Mesenchymal stem cell (in vitro differentiated cells and primary cell): Measurements from ENCODE around the gene RFNG.
A peak's percentile ranks its signal among the peaks of the same experiment; 100 is the strongest.

ENCODE experiments used
- DNase-seq: peaks from one replicate; pipeline ENCODE4 v3.0.0-alpha.2; 2013
- H2AFZ ChIP-seq: one replicate; pipeline ENCODE4 v1.6.1; 2013; ENCODE audit warnings: low read depth, mild to moderate bottlenecking, control low read depth, inconsistent platforms, low read length, moderate library complexity
- H2AK5ac ChIP-seq: 2 replicates; pipeline ENCODE4 v1.6.1; 2013; ENCODE audit warnings: low read length, moderate library complexity, mild to moderate bottlenecking, inconsistent platforms; ENCODE audit not compliant: severe bottlenecking
- H2BK120ac ChIP-seq: one replicate; pipeline ENCODE4 v1.6.1; 2013; ENCODE audit warnings: low read depth, mild to moderate bottlenecking, inconsistent platforms, low read length, moderate library complexity
- H2BK12ac ChIP-seq, 2 experiments: one replicate each; pipeline ENCODE4 v1.6.1; 2013; ENCODE audit warnings: inconsistent platforms in 2 of 2, low read length in 2 of 2, mild to moderate bottlenecking in 2 of 2, moderate library complexity in 2 of 2, control low read depth in 1 of 2
- H2BK15ac ChIP-seq: one replicate; pipeline ENCODE4 v1.6.1; 2013; ENCODE audit warnings: mild to moderate bottlenecking, low read depth, inconsistent platforms; ENCODE audit not compliant: poor library complexity, severe bottlenecking
- H2BK5ac ChIP-seq: 2 replicates; pipeline ENCODE4 v1.6.1; 2013; ENCODE audit warnings: low read depth, mild to moderate bottlenecking, low read length, control low read depth, inconsistent platforms; ENCODE audit not compliant: poor library complexity, severe bottlenecking
- H3K14ac ChIP-seq, 2 experiments: one replicate each; pipeline ENCODE4 v1.6.1; 2013; ENCODE audit warnings: inconsistent platforms in 2 of 2, low read length in 2 of 2, control low read depth in 1 of 2, mild to moderate bottlenecking in 1 of 2, moderate library complexity in 1 of 2
- H3K18ac ChIP-seq, 2 experiments: one replicate each; pipeline ENCODE4 v1.6.1; 2013; ENCODE audit warnings: inconsistent platforms in 2 of 2, low read length in 2 of 2, control low read depth in 1 of 2, low read depth in 1 of 2, mild to moderate bottlenecking in 1 of 2
- H3K23ac ChIP-seq, 2 experiments: one replicate each; pipeline ENCODE4 v1.6.1; 2013; ENCODE audit warnings: inconsistent platforms in 2 of 2, low read length in 2 of 2, mild to moderate bottlenecking in 2 of 2, moderate library complexity in 2 of 2, control low read depth in 1 of 2
- H3K27ac ChIP-seq: 2 replicates; pipeline ENCODE4 v1.5.1; 2013; ENCODE audit warnings: mild to moderate bottlenecking, moderate library complexity, low read length, control low read depth, inconsistent platforms; ENCODE audit not compliant: poor library complexity, severe bottlenecking
- H3K27me3 ChIP-seq, 2 experiments: 2 replicates each; pipeline versions ENCODE4 v1.6.1 to v1.7.0; 2013; ENCODE audit warnings: low read length in 2 of 2, mild to moderate bottlenecking in 2 of 2, moderate library complexity in 2 of 2, control low read depth in 1 of 2, inconsistent platforms in 1 of 2; ENCODE audit not compliant: control insufficient read depth in 1 of 2, insufficient read depth in 1 of 2
- H3K36me3 ChIP-seq, 2 experiments: 2 replicates each; pipeline versions ENCODE4 v1.6.1 to v1.7.0; 2013; ENCODE audit warnings: low read length in 2 of 2, control low read depth in 1 of 2, inconsistent platforms in 1 of 2, low read depth in 1 of 2, mild to moderate bottlenecking in 1 of 2; ENCODE audit not compliant: insufficient read depth in 2 of 2, control insufficient read depth in 1 of 2
- H3K4ac ChIP-seq, 2 experiments: one replicate each; pipeline ENCODE4 v1.6.1; 2013; ENCODE audit warnings: inconsistent platforms in 2 of 2, low read length in 2 of 2, mild to moderate bottlenecking in 2 of 2, moderate library complexity in 2 of 2, control low read depth in 1 of 2, low read depth in 1 of 2
- H3K4me1 ChIP-seq: 2 replicates; pipeline ENCODE4 v1.6.1; 2013; ENCODE audit warnings: low read depth, low read length, control low read depth; ENCODE audit not compliant: control insufficient read depth, insufficient read depth
- H3K4me2 ChIP-seq: 2 replicates; pipeline ENCODE4 v1.6.1; 2013; ENCODE audit warnings: low read length, mild to moderate bottlenecking, inconsistent platforms; ENCODE audit not compliant: poor library complexity, severe bottlenecking
- H3K4me3 ChIP-seq, 2 experiments: 2 replicates each; pipeline versions ENCODE4 v1.5.1 to v1.7.0; 2013; ENCODE audit warnings: low read length in 2 of 2, mild to moderate bottlenecking in 2 of 2, control low read depth in 1 of 2, low read depth in 1 of 2; ENCODE audit not compliant: insufficient read depth in 1 of 2
- H3K79me1 ChIP-seq: replicated peaks from 2 replicates; pipeline ENCODE4 v1.6.1; 2013; ENCODE audit warnings: mild to moderate bottlenecking, control low read depth, low read length, inconsistent platforms; ENCODE audit not compliant: poor library complexity, severe bottlenecking
- H3K9ac ChIP-seq: 2 replicates; pipeline ENCODE4 v1.7.0; 2013; ENCODE audit warnings: mild to moderate bottlenecking, low read length, moderate library complexity
- H3K9me3 ChIP-seq: 2 replicates; pipeline ENCODE4 v1.7.0; 2013; ENCODE audit warnings: mild to moderate bottlenecking, low read length; ENCODE audit not compliant: control insufficient read depth
- H4K8ac ChIP-seq: one replicate; pipeline ENCODE4 v1.6.1; 2013; ENCODE audit warnings: inconsistent platforms, mild to moderate bottlenecking, low read length, moderate library complexity
- H4K91ac ChIP-seq: one replicate; pipeline ENCODE4 v1.6.1; 2013; ENCODE audit warnings: mild to moderate bottlenecking, low read length, inconsistent platforms
- WGBS: methylation state at CpG from one replicate; pipeline ENCODE4 v1.1.7; 2013; ENCODE audit warnings: mixed read lengths; 5-methylcytosine and 5-hydroxymethylcytosine counted together

The RFNG gene

DNA sequence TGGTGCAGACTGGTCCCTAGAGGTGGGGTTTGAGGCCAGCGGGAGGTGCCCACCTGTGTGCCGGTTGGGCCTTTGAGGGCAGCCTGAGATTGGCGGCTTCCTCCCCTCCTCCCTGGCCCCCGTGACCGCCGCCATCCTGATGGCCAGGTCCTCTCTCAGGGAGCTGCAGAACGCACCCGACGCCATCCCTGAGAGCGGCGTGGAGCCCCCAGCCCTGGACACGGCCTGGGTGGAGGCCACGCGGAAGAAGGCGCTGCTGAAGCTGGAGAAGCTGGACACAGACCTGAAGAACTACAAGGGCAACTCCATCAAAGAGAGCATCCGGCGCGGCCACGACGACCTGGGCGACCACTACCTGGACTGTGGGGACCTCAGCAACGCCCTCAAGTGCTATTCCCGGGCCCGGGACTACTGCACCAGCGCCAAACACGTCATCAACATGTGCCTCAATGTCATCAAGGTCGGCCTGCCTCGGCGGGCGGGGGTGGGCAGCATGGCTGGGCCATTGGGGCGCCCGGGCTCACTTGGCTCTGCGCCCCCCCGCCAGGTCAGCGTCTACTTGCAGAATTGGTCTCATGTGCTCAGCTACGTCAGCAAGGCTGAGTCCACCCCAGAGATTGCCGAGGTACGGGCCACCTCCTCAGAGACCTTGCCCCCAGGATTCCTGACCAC, 2.9 kb upstream of the RFNG start:
- H3K9me3 ChIP-seq = no peaks in the 10 kb centered on the region
- WGBS = 97% methylated on average over 38 of the region's 38 CpGs

GRCh38 chr17:82053556-82054263, 2.1 kb upstream of the RFNG start:
- Histone ChIP-seq H3K79me1 (peaks cover 52% of the 10 kb centered on the region), H3K4me3 (peak overlapping the region in 1 of 2 experiments; percentile 85), H3K9me3 (no peaks in the 10 kb centered on the region), H2AK5ac (no peak overlapping the region), H2BK15ac (no peak overlapping the region), H2AFZ (no peak overlapping the region), H4K91ac (peak overlapping the region; percentile 36), H2BK120ac (no peak overlapping the region), H2BK12ac (no peak overlapping the region), H4K8ac (no peak overlapping the region), H3K4me2 (no peak overlapping the region), H3K27ac (no peak overlapping the region), H3K27me3 (no peaks in the 10 kb centered on the region), H3K14ac (no peak overlapping the region), H3K4me1 (peaks cover 37% of the 10 kb centered on the region), H3K4ac (no peak overlapping the region), H3K36me3 (peaks cover 64 to 79% of the 10 kb centered on the region in 2 experiments), H2BK5ac (no peak overlapping the region), H3K18ac (no peak overlapping the region), H3K9ac (peak overlapping the region; percentile 85), H3K23ac (no peak overlapping the region)
- no peak for DNase-seq
- 98% methylated on average over 28 of the region's 28 CpGs for WGBS

More for the DNA sequence above, 2.9 kb upstream of the RFNG start:
- Histone ChIP-seq H4K91ac (no peak overlapping the region), H2BK12ac (no peak overlapping the region), H3K14ac (no peak overlapping the region), H3K27me3 (no peaks in the 10 kb centered on the region), H3K79me1 (peaks cover 49% of the 10 kb centered on the region), H3K23ac (no peak overlapping the region), H3K4me3 (no peak overlapping the region), H3K9ac (no peak overlapping the region), H4K8ac (no peak overlapping the region), H2AFZ (no peak overlapping the region), H2AK5ac (no peak overlapping the region), H2BK5ac (no peak overlapping the region), H3K4me1 (peaks cover 38% of the 10 kb centered on the region), H2BK120ac (no peak overlapping the region), H3K4ac (no peak overlapping the region), H2BK15ac (no peak overlapping the region), H3K18ac (no peak overlapping the region), H3K27ac (no peak overlapping the region), H3K36me3 (peaks cover 63 to 79% of the 10 kb centered on the region in 2 experiments), H3K4me2 (no peak overlapping the region)
- no peak for DNase-seq

- Histone ChIP-seq H4K8ac (no peak overlapping the region), H3K4me1 (peaks cover 37% of the 10 kb centered on the region), H3K27me3 (no peaks in the 10 kb centered on the region), H3K79me1 (peaks cover 54% of the 10 kb centered on the region), H2BK120ac (no peak overlapping the region), H2BK12ac (no peak overlapping the region), H3K36me3 (peaks cover 65 to 79% of the 10 kb centered on the region in 2 experiments), H3K4ac (no peak overlapping the region), H2AFZ (no peak overlapping the region), H3K27ac (no peak overlapping the region), H3K4me2 (peak overlapping the region; percentile 88), H3K14ac (no peak overlapping the region), H3K18ac (no peak overlapping the region), H3K23ac (no peak overlapping the region), H2BK15ac (no peak overlapping the region), H2BK5ac (no peak overlapping the region), H4K91ac (no peak overlapping the region), H3K4me3 (peak overlapping the region in 1 of 2 experiments; percentile 85), H3K9me3 (no peaks in the 10 kb centered on the region), H3K9ac (peak overlapping the region; percentile 85), H2AK5ac (no peak overlapping the region)
- 94% methylated on average over 19 of the region's 19 CpGs for WGBS
- no peak for DNase-seq
These were observed 1.5 kb upstream of the RFNG start for GRCh38 chr17:82053130-82053529.

DNA sequence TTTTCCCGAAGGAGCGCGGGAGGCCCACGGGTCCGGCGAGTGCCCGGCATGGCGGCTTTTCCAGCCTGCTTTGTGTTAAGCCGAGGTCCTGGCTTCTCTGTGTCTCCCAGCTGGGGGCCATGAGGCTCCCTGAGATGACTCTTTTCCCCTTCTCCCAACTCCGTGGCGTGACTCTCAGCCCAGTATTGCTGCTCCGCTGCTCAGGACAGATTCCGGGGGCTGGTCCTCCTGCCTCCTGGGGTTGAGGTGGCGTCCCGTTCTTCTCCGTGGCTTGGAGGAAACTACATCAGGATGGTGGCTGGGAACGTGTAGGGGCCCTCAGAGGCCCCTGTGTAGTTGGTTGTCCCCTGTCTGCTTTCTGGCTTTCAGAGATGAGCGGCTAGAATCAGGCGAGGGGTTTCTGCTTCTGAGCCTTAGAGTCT, 1.0 kb upstream of the RFNG start:
- H3K9ac ChIP-seq = peak overlapping the region; percentile 85
- no peak overlapping the region for H3K27ac ChIP-seq
- no peak overlapping the region for H4K91ac ChIP-seq
- no peak overlapping the region for H2BK12ac ChIP-seq
- 34% methylated on average over 19 of the region's 19 CpGs for WGBS
- H3K4me3 ChIP-seq = peak overlapping the region; percentile 85 to 89
- no peaks in the 10 kb centered on the region for H3K9me3 ChIP-seq
- H3K18ac ChIP-seq = no peak overlapping the region
- no peak overlapping the region for H3K14ac ChIP-seq
- H3K4ac ChIP-seq = no peak overlapping the region
- H4K8ac ChIP-seq = no peak overlapping the region
- no peak for DNase-seq
- H3K79me1 ChIP-seq = peaks cover 54% of the 10 kb centered on the region
- H3K27me3 ChIP-seq = no peaks in the 10 kb centered on the region
- peak overlapping the region; percentile 88 for H3K4me2 ChIP-seq
- no peak overlapping the region for H2BK120ac ChIP-seq
- peak overlapping the region in 1 of 2 experiments; percentile 60 for H3K23ac ChIP-seq
- H2AFZ ChIP-seq = no peak overlapping the region
- H2BK5ac ChIP-seq = no peak overlapping the region
- peaks cover 37% of the 10 kb centered on the region for H3K4me1 ChIP-seq
- no peak overlapping the region for H2AK5ac ChIP-seq
- H2BK15ac ChIP-seq = no peak overlapping the region
- H3K36me3 ChIP-seq = peaks cover 65 to 79% of the 10 kb centered on the region in 2 experiments
